Stimulated activated CD4-positive, alpha-beta T cell treated with anti-CD3 and anti-CD28 coated beads, TNF-alpha, amount 100 ng/mL, for 1 hour (primary cell): ENCODE results near the gene FABP1.
A peak's percentile ranks its signal among the peaks of the same experiment; 100 is the strongest.

Experiments
- DNase-seq, 3 donors: peaks; one replicate each; pipeline ENCODE4 v3.0.0-alpha.2; 2020; ENCODE audit warnings: low read depth in 3 of 3, low spot score in 1 of 3

The FABP1 gene

GRCh38 chr2:88115825-88116518 lies 11.9 kb downstream of the FABP1 start:
- no peak for DNase-seq

- DNase-seq = no peak
Measured at GRCh38 chr2:88114889-88115288, 13.0 kb downstream of the FABP1 start.

GRCh38 chr2:88113069-88113468 lies 14.8 kb downstream of the FABP1 start:
- DNase-seq = no peak

GRCh38 chr2:88110830-88111229 lies 17.0 kb downstream of the FABP1 start:
- no peak for DNase-seq

GRCh38 chr2:88108796-88109195 lies 19.1 kb downstream of the FABP1 start:
- DNase-seq = no peak

- no peak for DNase-seq
Measured at GRCh38 chr2:88100489-88100858, 27.4 kb downstream of the FABP1 start.

GRCh38 chr2:88099798-88100488 lies 27.9 kb downstream of the FABP1 start:
- DNase-seq = no peak

- no peak for DNase-seq
Measured at GRCh38 chr2:88098558-88098900, 29.3 kb downstream of the FABP1 start.

- DNase-seq = no peak
Measured at GRCh38 chr2:88097891-88098557, 29.8 kb downstream of the FABP1 start.

- no peak for DNase-seq
Measured at GRCh38 chr2:88097192-88097591, 30.7 kb downstream of the FABP1 start.

- DNase-seq = no peak
Measured at GRCh38 chr2:88096708-88097107, 31.2 kb downstream of the FABP1 start.

GRCh38 chr2:88095022-88095421 lies 32.8 kb downstream of the FABP1 start:
- DNase-seq = no peak

GRCh38 chr2:88092773-88093172 lies 35.1 kb downstream of the FABP1 start:
- no peak for DNase-seq

GRCh38 chr2:88091943-88092342 lies 35.9 kb downstream of the FABP1 start:
- DNase-seq = no peak

GRCh38 chr2:88090446-88091283 lies 37.2 kb downstream of the FABP1 start:
- DNase-seq = peak in 1 of 3 donors; percentile 22

GRCh38 chr2:88088999-88089398 lies 38.9 kb downstream of the FABP1 start:
- DNase-seq = no peak

GRCh38 chr2:88087763-88088162 lies 40.1 kb downstream of the FABP1 start:
- no peak for DNase-seq

- DNase-seq = no peak
Measured at GRCh38 chr2:88087073-88087472, 40.8 kb downstream of the FABP1 start.

GRCh38 chr2:88086401-88086800 lies 41.5 kb downstream of the FABP1 start:
- no peak for DNase-seq

- DNase-seq = no peak
Measured at GRCh38 chr2:88085602-88086001, 42.3 kb downstream of the FABP1 start.

GRCh38 chr2:88085099-88085498 lies 42.8 kb downstream of the FABP1 start:
- no peak for DNase-seq

- no peak for DNase-seq
Measured at GRCh38 chr2:88082781-88083180, 45.1 kb downstream of the FABP1 start.
